HEK293 (cell line): ENCODE data around the gene KRTAP23-1.

Experiments used
- CTCF ChIP-seq: fragments of 450-650 bp; formaldehyde crosslinking; IDR thresholded peaks from 2 replicates; pipeline ENCODE4 v1.5.1; 2016; ENCODE audit warnings: missing biosample characterization, missing genetic modification characterization
- RBAK ChIP-seq: fragments of 450-650 bp; formaldehyde crosslinking; IDR thresholded peaks from 2 replicates; pipeline ENCODE4 v1.5.1; 2016; ENCODE audit warnings: missing biosample characterization, missing genetic modification characterization
- SALL2 ChIP-seq: fragments of 450-650 bp; formaldehyde crosslinking; IDR thresholded peaks from 2 replicates; pipeline ENCODE4 v1.5.0; 2017; ENCODE audit warnings: missing biosample characterization, mild to moderate bottlenecking, missing genetic modification characterization, borderline replicate concordance
- SP7 ChIP-seq: fragments of 450-650 bp; formaldehyde crosslinking; IDR thresholded peaks from 2 replicates; pipeline ENCODE4 v1.5.1; 2016; ENCODE audit warnings: missing biosample characterization, missing genetic modification characterization
- ZNF23 ChIP-seq: fragments of 450-650 bp; formaldehyde crosslinking; IDR thresholded peaks from 2 replicates; pipeline ENCODE4 v1.5.1; 2016; ENCODE audit warnings: missing biosample characterization, missing genetic modification characterization, borderline replicate concordance
- ZNF274 ChIP-seq, 2 experiments: fragments of 200-500 bp in 1 of 2; fragments of 450-650 bp in 1 of 2; sonication (Bioruptor generic) in 1 of 2; formaldehyde crosslinking in 1 of 2; IDR thresholded peaks; 2 replicates each; pipeline versions ENCODE4 v1.5.1 to v1.6.1; 2014 to 2016; ENCODE audit warnings: borderline replicate concordance in 1 of 2, inconsistent platforms in 1 of 2, low read length in 1 of 2, missing biosample characterization in 1 of 2, missing genetic modification characterization in 1 of 2
- ZSCAN23 ChIP-seq: fragments of 450-650 bp; formaldehyde crosslinking; IDR thresholded peaks from 2 replicates; pipeline ENCODE4 v1.5.1; 2016; ENCODE audit warnings: missing biosample characterization, missing genetic modification characterization

GRCh38 chr21:30333736-30334135, 14.7 kb downstream of the KRTAP23-1 start:
- TF ChIP-seq CTCF (tag by site-specific recombination): no peak
- no peak for TF ChIP-seq ZSCAN23
- no peak for TF ChIP-seq SP7 (tag by site-specific recombination)
- no peak for TF ChIP-seq ZNF274 (IDR thresholded peaks at IDR 0.05; ENCODE audit: low read length)
- no peak for TF ChIP-seq ZNF274 (tag by site-specific recombination; IDR thresholded peaks at IDR 0.05; ENCODE audit: borderline replicate concordance)
- no peak for TF ChIP-seq SALL2 (tag by site-specific recombination)
- no peak for TF ChIP-seq RBAK
- no peak for TF ChIP-seq ZNF23 (tag by site-specific recombination)
